Upper lobe of left lung (tissue), 6 donors: ENCODE measurements around the gene SMIM36. TPM values are rescaled to one million over a fixed set of nuclear protein-coding genes. Genes with fewer than 3 reads are reported as not detected.

ENCODE experiments used
- ATAC-seq, 2 donors: fragments of 200-7000 bp; cut with Tn5 transposase; one replicate each; pipeline ENCODE4 v1.9.1; 2022; ENCODE audit warnings: mild to moderate bottlenecking in 2 of 2, moderate library complexity in 2 of 2; ENCODE audit not compliant: low FRiP score in 2 of 2
- DNase-seq, 2 donors: peaks; one replicate each; pipeline ENCODE4 v3.0.0-alpha.2; 2019 to 2020
- H3K27ac ChIP-seq, 4 donors: fragments of 200-600 bp; sonication (generic); one replicate each; pipeline ENCODE4 v1.5.1; 2016 to 2019
- H3K27me3 ChIP-seq, 4 donors: fragments of 200-600 bp; sonication (generic); one replicate each; pipeline ENCODE4 v1.5.1; 2017 to 2019
- H3K36me3 ChIP-seq, 4 donors: fragments of 200-600 bp; sonication (generic); one replicate each; pipeline ENCODE4 v1.5.1; 2016 to 2019
- H3K4me1 ChIP-seq, 4 donors: fragments of 200-600 bp; sonication (generic); one replicate each; pipeline ENCODE4 v1.5.1; 2018 to 2019
- H3K4me3 ChIP-seq, 4 donors: fragments of 200-600 bp; sonication (generic); one replicate each; pipeline ENCODE4 v1.5.1; 2017 to 2019; ENCODE audit warnings: mild to moderate bottlenecking in 2 of 4, moderate library complexity in 1 of 4
- H3K9me3 ChIP-seq, 4 donors: fragments of 200-600 bp; sonication (generic); one replicate each; pipeline ENCODE4 v1.5.1; 2018 to 2019
- CTCF ChIP-seq, 6 experiments: fragments of 450-650 bp in 4 of 6; fragments of 200-600 bp in 2 of 6; sonication (generic) in 2 of 6; IDR thresholded peaks; one replicate each; pipeline ENCODE4 v1.5.1; 2016 to 2019; ENCODE audit warnings: antibody characterized with exemption in 6 of 6
- EP300 ChIP-seq, 4 donors: sonication (generic); formaldehyde crosslinking; IDR thresholded peaks; one replicate each; pipeline ENCODE4 v1.5.1; 2017; ENCODE audit warnings: antibody characterized with exemption in 4 of 4, control low read depth in 2 of 4
- POLR2A ChIP-seq, 4 donors: fragments of 450-650 bp; IDR thresholded peaks; one replicate each; pipeline ENCODE4 v1.5.1; 2016 to 2017; ENCODE audit warnings: antibody characterized with exemption in 4 of 4, mild to moderate bottlenecking in 2 of 4
- POLR2AphosphoS5 ChIP-seq, 2 donors: sonication (generic); formaldehyde crosslinking; IDR thresholded peaks; one replicate each; pipeline ENCODE4 v1.5.1; 2017; ENCODE audit warnings: antibody characterized with exemption in 2 of 2
- WGBS, 2 donors: methylation state at CpG; one replicate each; pipeline ENCODE4 v1.1.5; 2017 to 2018; 5-methylcytosine and 5-hydroxymethylcytosine counted together
- total RNA-seq, 6 donors: library from RNA; depleted of rRNA in 4 of 6; stranded (reverse); fragments of >200 nt in 4 of 6; gene quantifications; one replicate each; pipeline versions ENCODE4 v1.1.0 to v1.2.1, GENCODE V29; 2016 to 2021
- donor health status: DM: no; HTN: no; CAD: no; lungs with moderate emphysema.
- donor health status: DM: no; HTN: yes; CAD: no; lungs with severe emphysema.

Gene SMIM36
- total RNA-seq, 6 donors from 2014 or later, result not detected

GRCh38 chr17:55484575-55484974 is 26.7 kb downstream of the SMIM36 start:
- Histone ChIP-seq H3K9me3 (no peaks in the 10 kb centered on the region), H3K4me3 (no peak overlapping the region), H3K27ac (no peak overlapping the region), H3K36me3 (no peaks in the 10 kb centered on the region), H3K27me3 (no peaks in the 10 kb centered on the region), H3K4me1 (no peaks in the 10 kb centered on the region)
- ATAC-seq, result no peak
- TF ChIP-seq EP300 (IDR thresholded peaks at IDR 0.05) (no peak), POLR2AphosphoS5 (IDR thresholded peaks at IDR 0.05) (no peak), CTCF (IDR thresholded peaks at IDR 0.05) (no peak), POLR2A (IDR thresholded peaks at IDR 0.05) (no peak)
- WGBS, 2 donors, result 94 to 96% methylated on average over 2 of the region's 2 CpGs
- DNase-seq, result no peak

- H3K9me3 ChIP-seq, result no peaks in the 10 kb centered on the region
- TF ChIP-seq POLR2AphosphoS5 (IDR thresholded peaks at IDR 0.05) (no peak), EP300 (IDR thresholded peaks at IDR 0.05) (no peak), POLR2A (IDR thresholded peaks at IDR 0.05) (no peak), CTCF (IDR thresholded peaks at IDR 0.05) (no peak)
- H3K36me3 ChIP-seq, result no peaks in the 10 kb centered on the region
- ATAC-seq (no peak), DNase-seq (no peak)
- H3K4me1 ChIP-seq, result no peaks in the 10 kb centered on the region
- no peak overlapping the region for H3K4me3 ChIP-seq
- no peaks in the 10 kb centered on the region for H3K27me3 ChIP-seq
- H3K27ac ChIP-seq, result no peak overlapping the region
- WGBS, 2 donors, result 92 to 94% methylated on average over 3 of the region's 3 CpGs
Measured at GRCh38 chr17:55482591-55483389, 28.5 kb downstream of the SMIM36 start.

GRCh38 chr17:55480631-55481315 is 30.5 kb downstream of the SMIM36 start:
- ATAC-seq, result no peak
- Histone ChIP-seq H3K36me3 (no peaks in the 10 kb centered on the region), H3K9me3 (no peaks in the 10 kb centered on the region), H3K4me3 (no peak overlapping the region), H3K27ac (no peak overlapping the region), H3K27me3 (no peaks in the 10 kb centered on the region), H3K4me1 (no peaks in the 10 kb centered on the region)
- no peak for TF ChIP-seq POLR2AphosphoS5 (IDR thresholded peaks at IDR 0.05)
- TF ChIP-seq POLR2A (IDR thresholded peaks at IDR 0.05), result no peak
- TF ChIP-seq CTCF (IDR thresholded peaks at IDR 0.05), result no peak
- no peak for TF ChIP-seq EP300 (IDR thresholded peaks at IDR 0.05)
- DNase-seq, result no peak

- Histone ChIP-seq H3K27me3 (no peaks in the 10 kb centered on the region), H3K4me3 (no peak overlapping the region), H3K4me1 (no peaks in the 10 kb centered on the region), H3K27ac (no peak overlapping the region), H3K9me3 (no peaks in the 10 kb centered on the region), H3K36me3 (no peaks in the 10 kb centered on the region)
- TF ChIP-seq POLR2A (IDR thresholded peaks at IDR 0.05) (no peak), EP300 (IDR thresholded peaks at IDR 0.05) (no peak), POLR2AphosphoS5 (IDR thresholded peaks at IDR 0.05) (no peak)
- DNase-seq, result no peak
- WGBS, 2 donors, result 87 to 93% methylated on average over 2 of the region's 2 CpGs
- ATAC-seq, result no peak
Measured at GRCh38 chr17:55479903-55480302, 31.3 kb downstream of the SMIM36 start.

- Histone ChIP-seq H3K27me3 (no peaks in the 10 kb centered on the region), H3K9me3 (no peaks in the 10 kb centered on the region), H3K4me3 (no peak overlapping the region), H3K4me1 (no peaks in the 10 kb centered on the region), H3K36me3 (no peaks in the 10 kb centered on the region), H3K27ac (no peak overlapping the region)
- WGBS, 2 donors, result 71 to 83% methylated on average over 1 to 3 of the region's 3 CpGs
- DNase-seq (no peak), ATAC-seq (no peak)
- TF ChIP-seq POLR2AphosphoS5 (IDR thresholded peaks at IDR 0.05) (no peak), POLR2A (IDR thresholded peaks at IDR 0.05) (no peak), CTCF (IDR thresholded peaks at IDR 0.05) (no peak), EP300 (IDR thresholded peaks at IDR 0.05) (no peak)
Measured at GRCh38 chr17:55478971-55479370, 32.3 kb downstream of the SMIM36 start.
